ENCODE results near the gene ATP8A2. TPM values are rescaled to one million over a fixed set of nuclear protein-coding genes. Genes with fewer than 3 reads are reported as not detected.

The ATP8A2 gene
- total RNA-seq, 2 donors from 2014 or later, result 0.08 to 0.19 TPM

GRCh38 chr13:26019881-26020870 is 648.4 kb downstream of the ATP8A2 start:
- Histone ChIP-seq H3K27ac (no peak overlapping the region), H3K27me3 (no peaks in the 10 kb centered on the region), H3K4me3 (no peak overlapping the region), H3K4me1 (peaks cover 3 to 44% of the 10 kb centered on the region in 2 donors), H3K9me3 (no peaks in the 10 kb centered on the region), H3K36me3 (no peaks in the 10 kb centered on the region)
- DNase-seq (ENCODE audit: low spot score), result no peak
- no peak for TF ChIP-seq CTCF (IDR thresholded peaks at IDR 0.05)

- TF ChIP-seq CTCF (IDR thresholded peaks at IDR 0.05), result no peak
- Histone ChIP-seq H3K4me3 (no peak overlapping the region), H3K4me1 (peaks cover 3 to 44% of the 10 kb centered on the region in 2 donors), H3K9me3 (no peaks in the 10 kb centered on the region), H3K27ac (no peak overlapping the region), H3K36me3 (no peaks in the 10 kb centered on the region), H3K27me3 (no peaks in the 10 kb centered on the region)
- no peak for DNase-seq (ENCODE audit: low spot score)
These were observed 649.1 kb downstream of the ATP8A2 start for GRCh38 chr13:26020891-26021290.

GRCh38 chr13:26021516-26021915 is 649.7 kb downstream of the ATP8A2 start:
- H3K27me3 ChIP-seq, result no peaks in the 10 kb centered on the region
- TF ChIP-seq CTCF (IDR thresholded peaks at IDR 0.05), result no peak
- DNase-seq (ENCODE audit: low spot score), result no peak
- H3K4me1 ChIP-seq, result peaks cover 3 to 44% of the 10 kb centered on the region in 2 donors
- no peak overlapping the region for H3K4me3 ChIP-seq
- H3K9me3 ChIP-seq, result no peaks in the 10 kb centered on the region
- no peaks in the 10 kb centered on the region for H3K36me3 ChIP-seq
- no peak overlapping the region for H3K27ac ChIP-seq

- H3K27me3 ChIP-seq, result no peaks in the 10 kb centered on the region
- no peak for DNase-seq (ENCODE audit: low spot score)
- TF ChIP-seq CTCF (IDR thresholded peaks at IDR 0.05), result no peak
- H3K36me3 ChIP-seq, result no peaks in the 10 kb centered on the region
- peaks cover 3 to 44% of the 10 kb centered on the region in 2 donors for H3K4me1 ChIP-seq
- no peak overlapping the region for H3K4me3 ChIP-seq
- H3K9me3 ChIP-seq, result no peaks in the 10 kb centered on the region
- H3K27ac ChIP-seq, result no peak overlapping the region
These were observed 650.2 kb downstream of the ATP8A2 start for GRCh38 chr13:26021956-26022355.

- peak; percentile 87 for DNase-seq (ENCODE audit: low spot score)
- Histone ChIP-seq H3K9me3 (no peaks in the 10 kb centered on the region), H3K27me3 (no peaks in the 10 kb centered on the region), H3K4me3 (no peak overlapping the region), H3K27ac (no peak overlapping the region), H3K36me3 (no peaks in the 10 kb centered on the region), H3K4me1 (peaks cover 3 to 38% of the 10 kb centered on the region in 2 donors)
- no peak for TF ChIP-seq CTCF (IDR thresholded peaks at IDR 0.05)
These were observed 650.9 kb downstream of the ATP8A2 start for GRCh38 chr13:26022538-26023292.
